Skeletal muscle cell (primary cell): Measurements from ENCODE around the gene TNNT1.

ENCODE experiments used
- DNase-seq: peaks from one replicate; pipeline ENCODE4 v3.0.0-alpha.2; 2010; ENCODE audit warnings: low read depth
- H3K4me3 ChIP-seq: 2 replicates; pipeline ENCODE4 v1.5.1; 2011; ENCODE audit warnings: low read depth, mild to moderate bottlenecking, control low read depth, low read length, moderate library complexity

TNNT1 gene

DNA sequence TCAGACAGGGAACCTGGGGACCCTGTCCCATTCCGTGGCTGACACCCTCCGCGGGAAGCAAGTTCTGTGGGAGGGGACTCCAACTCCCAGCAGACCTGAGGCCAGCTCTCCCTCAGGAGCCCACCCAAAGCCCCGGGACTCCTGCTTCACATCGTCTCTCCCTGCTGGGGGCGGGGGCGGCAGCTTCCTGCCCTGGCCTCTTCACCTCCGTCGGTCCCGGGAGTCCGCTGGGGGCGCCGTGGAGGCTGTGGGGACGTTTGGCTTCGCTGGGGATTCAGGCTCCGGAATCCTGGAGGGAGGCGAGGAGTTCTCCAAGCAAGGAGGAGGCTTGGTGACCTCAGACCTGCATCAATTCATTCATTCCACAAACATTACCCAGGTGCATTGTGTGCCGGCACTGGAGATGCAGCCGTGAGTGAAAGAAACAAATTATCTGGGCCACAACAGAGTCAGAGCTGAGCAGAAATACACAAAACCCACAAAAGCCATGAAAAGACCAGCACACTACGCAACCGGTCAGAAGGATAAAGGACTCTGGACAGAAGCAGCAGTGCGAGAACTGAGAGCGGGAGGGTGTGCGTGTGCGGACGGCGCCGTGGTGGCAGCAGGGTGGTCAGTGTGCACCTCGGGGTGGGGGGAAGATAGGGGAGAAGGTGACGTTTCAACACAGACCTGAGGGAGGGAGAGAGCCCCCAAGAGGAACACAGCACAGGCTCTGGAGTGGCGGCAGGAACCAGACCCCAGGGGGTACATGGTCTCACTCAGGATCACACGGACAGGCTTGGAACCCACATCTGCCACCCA, 54.3 kb downstream of the TNNT1 start:
- no peak overlapping the region for H3K4me3 ChIP-seq
- no peak for DNase-seq

DNA sequence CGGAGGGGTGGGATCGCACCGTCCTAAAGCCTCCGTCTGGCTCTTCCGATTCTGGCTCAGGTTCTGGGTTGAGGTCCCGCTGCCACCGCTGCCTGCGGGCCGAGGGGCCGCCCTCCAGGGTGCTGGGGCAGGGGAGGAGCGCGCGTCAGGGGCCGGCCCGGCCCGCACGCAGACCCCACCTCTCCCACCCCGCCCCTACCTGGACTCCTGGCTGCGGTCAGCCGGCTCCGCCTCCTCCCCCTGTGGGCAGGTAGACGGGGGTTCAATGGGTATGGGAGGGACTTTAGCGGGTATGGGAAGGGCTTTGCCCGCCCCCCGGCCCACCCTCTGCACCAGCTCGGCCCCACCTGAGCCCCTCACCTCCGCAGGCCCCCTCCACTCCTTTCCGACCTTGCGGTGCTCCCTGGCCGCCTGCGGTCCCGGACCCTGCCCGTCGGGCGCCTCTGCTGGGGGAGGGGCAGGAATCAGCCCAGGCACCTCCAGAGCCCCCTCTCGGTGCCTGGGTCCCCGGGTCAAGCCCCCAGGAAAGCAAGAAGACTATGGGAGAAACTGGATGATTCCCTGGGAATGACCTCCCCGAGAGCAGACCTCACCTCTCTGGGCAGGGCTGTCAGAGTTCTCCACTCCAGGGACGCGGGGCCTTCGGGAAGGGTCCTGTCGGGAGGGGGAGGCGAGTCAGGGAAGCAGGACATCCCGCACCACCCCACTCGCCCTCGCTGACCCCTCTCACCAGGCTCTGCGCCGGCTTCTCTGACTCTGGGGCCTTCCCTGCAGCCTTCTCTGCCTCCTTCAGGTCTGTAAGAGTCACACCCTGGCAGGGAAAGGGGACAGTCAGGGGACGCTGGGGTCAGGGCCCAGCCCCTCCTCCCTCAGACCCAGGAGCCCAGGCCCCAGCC, 56.3 kb downstream of the TNNT1 start:
- DNase-seq = no peak
- no peak overlapping the region for H3K4me3 ChIP-seq

DNA sequence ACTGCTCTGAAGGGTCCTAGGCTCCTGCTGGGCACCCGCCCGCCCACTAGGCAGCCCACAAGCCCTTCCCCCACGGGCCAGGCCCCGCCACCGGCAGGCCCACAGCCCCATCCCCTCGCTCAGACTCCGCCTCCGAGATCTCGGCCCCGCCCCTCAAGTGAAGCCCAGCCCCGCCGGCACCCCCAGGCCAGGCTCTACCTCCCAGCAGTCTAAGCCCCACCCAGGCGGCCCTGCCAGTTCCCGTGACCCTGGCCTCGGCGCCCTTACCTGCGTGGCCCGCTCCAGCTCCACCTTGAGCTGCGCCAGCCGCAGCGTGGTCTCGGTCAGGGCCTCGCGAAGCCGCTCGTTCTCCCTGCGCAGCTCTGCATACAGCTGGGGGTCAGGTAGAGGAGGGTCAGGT, 57.1 kb downstream of the TNNT1 start:
- no peak overlapping the region for H3K4me3 ChIP-seq
- DNase-seq = no peak

DNA sequence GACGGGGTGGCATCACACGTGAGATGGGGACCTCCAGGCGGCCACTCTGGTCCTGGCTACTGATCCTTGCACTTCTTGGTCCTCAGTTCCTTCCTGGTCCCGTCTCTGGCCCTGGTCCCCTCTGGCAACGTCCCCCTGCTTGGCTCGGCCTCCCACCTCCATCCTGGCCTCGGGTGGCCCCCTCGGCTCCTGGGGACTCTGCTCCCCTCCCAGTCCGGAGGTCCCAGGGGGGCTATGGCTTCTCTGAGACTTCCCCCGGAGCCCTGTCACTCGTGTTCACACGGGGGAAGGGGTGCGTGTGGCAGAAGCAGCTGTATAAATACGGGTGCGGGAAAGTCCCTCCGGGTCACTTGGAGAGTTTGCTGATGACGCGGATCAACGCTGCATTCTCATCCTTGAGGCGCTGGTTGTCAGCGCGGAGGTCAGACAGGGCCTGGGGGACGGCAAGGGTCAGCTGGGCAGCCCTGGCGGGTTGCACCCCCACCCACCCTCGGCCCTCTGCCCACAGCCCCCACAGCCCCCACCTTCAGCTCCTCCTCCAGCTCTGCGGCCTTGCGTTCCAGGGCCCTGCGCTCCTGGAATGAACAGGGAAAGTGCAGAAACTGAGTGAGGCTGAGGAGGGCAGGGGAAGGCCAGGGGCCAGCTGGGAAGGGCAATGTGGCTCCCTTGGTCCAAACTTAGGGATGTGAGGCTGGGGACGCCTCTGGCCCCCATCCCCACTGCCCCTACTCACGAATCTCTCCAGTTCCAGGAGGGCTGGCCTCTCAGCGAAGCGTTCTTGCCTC, 57.7 kb downstream of the TNNT1 start:
- DNase-seq = no peak
- H3K4me3 ChIP-seq = no peak overlapping the region

DNA sequence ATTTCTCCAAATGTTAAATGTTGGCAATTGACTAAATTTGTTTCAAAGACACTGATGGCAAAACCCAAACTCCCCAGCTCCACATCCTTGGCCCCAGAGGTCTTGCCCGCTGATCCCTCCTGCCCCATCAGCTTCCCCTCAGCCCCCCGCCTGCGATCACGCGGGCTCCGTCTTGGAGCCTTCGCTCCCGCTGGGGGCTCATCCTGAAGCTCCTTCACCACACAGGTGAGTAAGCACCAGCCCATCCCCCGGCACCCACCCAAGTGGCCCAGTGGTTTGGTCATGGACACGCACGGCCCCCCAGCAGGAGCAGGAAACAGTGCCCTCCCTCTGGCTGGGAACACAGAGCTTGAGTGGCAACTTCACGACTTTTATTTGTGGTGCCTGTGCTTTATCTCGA, 58.4 kb downstream of the TNNT1 start:
- no peak overlapping the region for H3K4me3 ChIP-seq
- no peak for DNase-seq

DNA sequence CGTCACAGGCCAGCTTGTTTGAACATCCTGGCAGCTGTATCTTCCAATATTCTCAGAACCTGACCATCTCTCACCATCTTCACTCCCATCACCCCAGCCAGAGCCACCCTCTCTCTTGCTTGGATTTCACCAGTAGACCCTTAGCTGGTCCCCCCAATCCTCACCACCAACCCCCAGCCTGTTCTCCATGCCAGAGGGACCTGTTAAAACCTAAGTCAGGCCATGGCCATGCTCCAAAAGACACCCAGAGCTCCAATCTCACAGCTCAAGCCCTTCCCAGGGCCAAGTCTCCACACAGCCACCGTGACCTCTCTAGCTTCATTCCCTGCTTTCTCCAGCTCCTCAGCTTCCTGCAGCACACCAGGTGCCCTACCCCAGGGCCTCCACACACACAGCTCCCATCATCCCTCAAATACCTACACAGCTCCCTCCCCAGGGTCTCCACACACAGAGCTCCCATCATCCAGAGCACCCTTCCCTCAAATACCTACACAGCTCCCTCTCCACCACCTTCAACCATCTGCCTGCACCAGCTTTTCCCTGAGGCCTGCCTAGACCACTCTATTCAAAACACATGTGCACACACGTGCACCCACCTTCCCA, 59.6 kb downstream of the TNNT1 start:
- H3K4me3 ChIP-seq = no peak overlapping the region
- DNase-seq = no peak

DNA sequence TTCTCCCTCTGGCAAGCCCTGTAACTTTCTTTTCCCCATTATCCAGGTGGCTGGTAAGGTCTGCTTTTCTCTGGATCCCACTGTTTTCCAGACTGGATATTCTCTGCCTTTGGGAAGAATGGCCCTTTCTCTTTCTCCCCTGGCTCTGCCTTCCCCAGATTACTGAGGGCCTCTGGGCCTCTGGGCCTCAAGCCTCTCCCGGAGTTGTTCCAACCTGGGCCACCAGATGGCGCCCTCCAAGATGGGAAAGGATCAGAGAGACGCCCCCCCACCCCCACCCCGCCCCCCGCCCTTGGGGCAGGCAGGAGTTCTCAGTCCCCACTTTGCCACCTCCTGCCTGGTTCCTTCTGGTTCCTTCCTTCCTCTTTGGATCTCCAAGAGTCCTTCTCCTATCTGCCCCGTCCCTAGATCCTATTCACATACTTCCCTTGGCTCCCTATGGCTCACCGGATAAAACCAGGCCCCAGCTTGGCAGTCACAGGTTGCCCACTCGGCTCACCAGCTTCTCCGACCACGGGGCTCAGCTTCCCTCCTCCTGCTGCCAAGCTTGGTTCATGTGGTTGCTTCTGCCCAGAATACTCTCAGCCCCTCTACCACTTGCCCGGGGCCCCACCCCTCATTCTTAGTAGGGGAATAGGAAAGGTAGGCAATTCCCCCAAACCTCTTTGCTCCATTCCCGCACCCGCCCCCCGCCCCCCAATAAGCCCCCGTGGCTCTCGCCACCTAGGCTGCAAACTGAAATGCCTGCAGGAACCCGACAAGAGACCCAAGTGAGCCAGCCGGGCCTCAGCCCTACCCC, 60.3 kb downstream of the TNNT1 start:
- DNase-seq = no peak
- no peak overlapping the region for H3K4me3 ChIP-seq

DNA sequence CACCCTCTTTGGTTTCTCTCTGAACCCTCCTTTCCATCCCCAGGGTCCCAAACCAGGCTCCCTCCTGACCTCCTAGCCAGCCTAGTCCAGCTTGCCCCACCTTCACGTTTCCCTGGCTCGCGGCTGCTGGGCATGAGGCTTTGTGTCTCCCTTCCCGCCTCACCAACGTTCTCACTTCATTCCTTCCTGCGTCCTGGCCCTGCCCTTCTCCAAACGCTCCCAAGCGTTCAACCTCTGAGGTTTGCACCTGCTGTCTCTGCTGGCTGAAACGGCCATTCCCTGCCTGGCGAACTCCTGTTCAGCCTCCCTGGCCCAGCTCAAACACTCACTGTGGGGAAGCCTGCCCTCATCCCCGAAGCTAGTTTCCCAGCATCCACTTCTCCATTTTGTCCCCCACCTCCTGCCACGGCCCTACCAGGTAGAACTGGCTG, 61.0 kb downstream of the TNNT1 start:
- no peak for DNase-seq
- H3K4me3 ChIP-seq = peak overlapping the region; percentile 58

DNA sequence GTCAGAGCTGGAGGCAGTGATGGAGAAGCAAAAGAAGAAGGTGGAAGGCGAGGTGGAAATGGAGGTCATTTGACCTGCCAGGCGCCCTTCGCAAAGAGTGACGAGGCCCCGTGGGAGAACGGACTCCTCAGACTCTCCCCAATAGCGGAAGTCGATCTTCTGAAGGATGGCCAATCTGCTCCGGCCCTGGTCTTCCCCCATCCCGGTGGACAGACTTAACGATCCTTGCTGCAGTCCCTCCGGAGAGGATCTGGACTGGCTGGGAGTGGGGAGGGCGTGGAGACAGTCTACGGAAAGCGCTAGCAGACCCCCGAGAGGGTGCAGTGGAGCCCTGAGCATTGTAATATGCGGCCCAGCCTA, 61.5 kb downstream of the TNNT1 start:
- no peak for DNase-seq
- peak overlapping the region; percentile 58 for H3K4me3 ChIP-seq

DNA sequence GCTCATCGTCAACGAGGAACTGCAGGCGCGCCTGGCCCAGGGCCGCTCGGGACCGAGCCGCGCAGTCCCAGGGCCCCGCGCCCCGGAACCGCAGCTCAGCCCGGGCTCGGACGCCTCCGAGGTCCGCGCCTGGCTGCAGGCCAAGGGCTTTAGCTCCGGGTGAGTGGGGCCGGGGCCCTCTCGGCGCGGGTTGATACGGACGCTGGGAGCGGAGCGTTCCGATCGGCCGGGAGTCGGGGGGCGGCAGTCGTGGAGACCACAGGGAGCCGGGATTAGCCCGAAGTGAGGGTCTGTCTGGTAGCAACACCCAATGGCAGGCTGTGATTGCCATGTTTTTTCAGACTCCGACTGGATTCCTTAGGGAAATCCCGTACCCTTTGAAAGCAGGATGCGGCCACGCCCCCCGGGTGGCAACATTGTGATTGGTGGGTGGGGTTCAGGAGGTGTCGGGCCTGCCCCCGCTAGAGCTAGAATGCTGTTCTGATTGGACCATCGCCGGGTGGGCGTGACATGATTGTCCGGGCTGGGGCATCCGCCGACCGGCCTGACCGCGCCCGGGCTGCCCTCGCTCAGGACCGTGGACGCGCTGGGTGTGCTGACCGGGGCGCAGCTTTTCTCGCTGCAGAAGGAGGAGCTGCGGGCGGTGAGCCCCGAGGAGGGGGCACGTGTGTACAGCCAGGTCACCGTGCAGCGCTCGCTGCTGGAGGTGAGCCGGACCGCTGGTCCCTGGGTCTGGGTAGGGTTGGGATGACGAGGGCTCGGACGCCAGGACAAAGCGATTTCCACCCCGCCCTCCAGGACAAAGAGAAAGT, 62.1 kb downstream of the TNNT1 start:
- peak overlapping the region; percentile 58 for H3K4me3 ChIP-seq
- peak; percentile 76 for DNase-seq

DNA sequence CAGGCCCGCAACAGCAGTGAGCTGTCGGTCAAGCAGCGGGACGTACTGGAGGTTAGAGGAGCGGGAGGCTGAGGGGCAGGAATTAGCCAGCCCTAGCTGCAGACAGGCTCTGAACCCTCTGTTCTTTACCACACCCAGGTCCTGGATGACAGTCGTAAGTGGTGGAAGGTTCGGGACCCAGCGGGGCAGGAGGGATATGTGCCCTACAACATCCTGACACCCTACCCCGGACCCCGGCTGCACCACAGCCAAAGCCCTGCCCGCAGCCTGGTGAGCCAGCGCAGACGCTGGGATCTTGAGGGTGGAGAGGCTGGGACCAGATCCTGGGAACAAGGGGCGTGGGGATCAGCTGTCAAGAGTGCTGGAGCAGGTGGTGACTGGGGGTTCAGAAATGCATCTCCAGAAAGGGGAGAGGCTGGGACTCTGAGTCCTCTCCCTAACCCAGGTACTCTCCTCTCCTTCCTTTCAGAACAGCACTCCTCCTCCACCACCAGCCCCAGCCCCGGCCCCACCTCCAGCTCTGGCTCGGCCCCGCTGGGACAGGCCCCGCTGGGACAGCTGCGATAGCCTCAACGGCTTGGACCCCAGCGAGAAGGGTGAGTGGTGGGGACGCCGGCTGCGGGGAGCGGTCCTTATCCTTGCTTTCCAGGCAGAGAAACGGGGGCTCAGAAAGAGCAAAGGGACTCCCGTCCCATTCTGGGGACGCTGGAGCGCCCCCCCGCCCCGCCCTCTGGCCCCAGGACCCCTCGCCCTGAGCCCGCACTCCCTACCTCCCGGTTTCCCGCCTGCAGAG, 62.9 kb downstream of the TNNT1 start:
- no peak for DNase-seq
- H3K4me3 ChIP-seq = peak overlapping the region; percentile 58

DNA sequence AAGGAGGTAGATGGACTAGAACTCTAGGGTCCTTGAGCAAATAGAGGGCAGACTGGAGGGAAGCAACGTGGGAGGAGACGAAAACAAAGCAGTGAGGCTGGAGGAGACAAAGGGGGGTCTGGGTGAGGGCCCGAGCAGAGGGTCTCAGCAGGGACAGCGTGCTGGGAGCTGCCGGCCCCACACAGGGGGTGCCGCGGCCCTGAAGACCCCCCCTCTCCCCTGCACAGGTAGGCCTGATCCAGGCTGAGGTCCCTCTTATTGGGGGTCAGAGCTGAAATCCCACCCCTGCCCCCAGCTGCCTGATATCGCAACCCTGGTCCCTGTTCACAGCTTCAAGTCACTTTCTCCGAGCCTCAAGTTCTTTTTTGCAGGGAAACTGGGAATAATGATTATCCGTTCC, 64.6 kb downstream of the TNNT1 start:
- no peak overlapping the region for H3K4me3 ChIP-seq
- DNase-seq = no peak

DNA sequence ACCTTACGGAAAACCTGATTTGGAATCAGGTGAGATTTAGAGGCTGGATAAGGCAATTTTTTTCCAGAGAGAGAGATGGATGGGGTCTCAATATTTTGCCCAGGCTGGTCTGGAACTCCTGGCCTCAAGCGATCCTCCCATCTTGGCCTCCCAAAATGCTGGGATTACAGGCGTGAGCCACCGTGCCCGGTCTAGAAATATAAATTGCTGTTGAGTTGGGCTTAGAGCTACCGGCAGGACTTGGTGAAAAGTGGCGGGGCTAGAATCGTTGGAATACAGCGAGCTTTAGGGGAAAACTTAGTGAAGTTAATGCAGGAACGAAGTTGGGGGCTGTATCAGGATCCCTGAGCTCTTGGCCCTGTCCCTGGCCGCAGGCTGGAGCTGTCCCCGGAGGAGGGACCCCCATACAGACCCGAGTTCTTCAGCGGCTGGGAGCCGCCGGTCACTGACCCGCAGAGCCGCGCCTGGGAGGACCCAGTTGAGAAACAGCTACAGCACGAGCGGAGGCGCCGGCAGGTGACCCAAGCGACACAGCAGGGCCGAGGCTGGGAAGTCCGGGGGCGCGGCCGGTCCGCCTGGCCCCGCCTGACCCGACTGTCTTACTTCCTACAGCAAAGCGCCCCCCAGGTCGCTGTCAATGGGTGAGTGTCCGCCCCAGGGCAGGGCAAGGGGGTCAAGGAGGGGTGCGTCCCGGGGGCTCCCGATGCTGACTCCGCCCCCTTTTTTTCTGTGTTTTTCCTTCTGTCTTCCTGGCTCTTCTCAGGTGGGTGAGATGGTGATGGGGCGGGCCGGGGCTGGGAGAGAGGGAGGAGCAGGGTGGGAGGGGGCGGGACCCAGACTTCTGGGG, 65.8 kb downstream of the TNNT1 start:
- DNase-seq = no peak
- no peak overlapping the region for H3K4me3 ChIP-seq
